ENCODE measurements around the gene TCEAL7.

- TF ChIP-seq POLR2A (IDR thresholded peaks at IDR 0.05; ENCODE audit: low read depth, low read length), result no peak
- TF ChIP-seq CTCF (conservative IDR thresholded peaks at IDR 0.05; ENCODE audit: low read depth, low read length), result no peak
- TF ChIP-seq RAD21 (IDR thresholded peaks at IDR 0.05; ENCODE audit: low read length), result no peak
- no peak for TF ChIP-seq USF2 (IDR thresholded peaks at IDR 0.05; ENCODE audit: low read depth, low read length)
- TF ChIP-seq CEBPB (IDR thresholded peaks at IDR 0.05; ENCODE audit: low read depth, low read length), result no peak
- no peak for TF ChIP-seq SMC3 (IDR thresholded peaks at IDR 0.05; ENCODE audit: low read depth, low read length)
- no peak for TF ChIP-seq RFX5 (IDR thresholded peaks at IDR 0.05; ENCODE audit: low read depth, low read length)
- no peak for TF ChIP-seq MAZ (IDR thresholded peaks at IDR 0.05; ENCODE audit: borderline replicate concordance, low read depth, low read length)
- no peak for TF ChIP-seq CHD1 (IDR thresholded peaks at IDR 0.05; ENCODE audit: low read depth, low read length)
- TF ChIP-seq, protein P1, sequence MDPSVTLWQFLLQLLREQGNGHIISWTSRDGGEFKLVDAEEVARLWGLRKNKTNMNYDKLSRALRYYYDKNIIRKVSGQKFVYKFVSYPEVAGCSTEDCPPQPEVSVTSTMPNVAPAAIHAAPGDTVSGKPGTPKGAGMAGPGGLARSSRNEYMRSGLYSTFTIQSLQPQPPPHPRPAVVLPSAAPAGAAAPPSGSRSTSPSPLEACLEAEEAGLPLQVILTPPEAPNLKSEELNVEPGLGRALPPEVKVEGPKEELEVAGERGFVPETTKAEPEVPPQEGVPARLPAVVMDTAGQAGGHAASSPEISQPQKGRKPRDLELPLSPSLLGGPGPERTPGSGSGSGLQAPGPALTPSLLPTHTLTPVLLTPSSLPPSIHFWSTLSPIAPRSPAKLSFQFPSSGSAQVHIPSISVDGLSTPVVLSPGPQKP (IDR thresholded peaks at IDR 0.05; ENCODE audit: borderline replicate concordance, low read depth, low read length), result no peak
- TF ChIP-seq MXI1 (IDR thresholded peaks at IDR 0.05; ENCODE audit: borderline replicate concordance, low read depth, low read length), result no peak
- no peak for TF ChIP-seq RCOR1 (IDR thresholded peaks at IDR 0.05; ENCODE audit: insufficient replicate concordance, low read length)
- TF ChIP-seq MAFK (IDR thresholded peaks at IDR 0.05; ENCODE audit: low read depth, low read length), result no peak
Observed at GRCh38 chrX:103338663-103339062, 8.6 kb downstream of the TCEAL7 start.

All from IMR-90 (cell line).